SK-N-SH (cell line): ENCODE results near the gene CFAP74. TPM values are rescaled to one million over a fixed set of nuclear protein-coding genes. Genes with fewer than 3 reads are reported as not detected.

Experiments used
- CTCF ChIA-PET: fragments of 300-600, 350-600 bp; formaldehyde crosslinking; extraction: SDS; loops from one replicate; lab custom pipeline; 2021; lab: Yijun Ruan, JAX
- POLR2A ChIA-PET: fragments of 350-600 bp; sonication (Branson Sonifier 250); formaldehyde crosslinking; extraction: SDS; loops from one replicate; lab custom pipeline; 2020; ENCODE audit warnings: antibody characterized with exemption, inconsistent platforms; lab: Yijun Ruan, JAX
- DNase-seq: peaks from one replicate; pipeline ENCODE4 v3.0.0; 2012
- H2AFZ ChIP-seq: fragments of 200-600 bp; sonication (generic); 2 replicates; pipeline ENCODE4 v1.8.1; 2016; ENCODE audit warnings: antibody characterized with exemption, mild to moderate bottlenecking, low read depth
- H3F3A ChIP-seq: fragments of 200-600 bp; sonication (generic); replicated peaks from 2 replicates; pipeline ENCODE3; 2016; ENCODE audit warnings: antibody characterized with exemption, mild to moderate bottlenecking; ENCODE audit not compliant: insufficient read depth
- H3K27ac ChIP-seq, 2 experiments: fragments of 200-500 bp in 1 of 2; fragments of 200-600 bp in 1 of 2; sonication (Bioruptor generic) in 1 of 2; sonication (generic), shearing (Covaris generic) in 1 of 2; 2 replicates each; pipeline versions ENCODE4 v1.5.1 to v1.6.1; 2014 to 2016; ENCODE audit warnings: low read depth in 2 of 2, inconsistent platforms in 1 of 2, low read length in 1 of 2, mild to moderate bottlenecking in 1 of 2, mixed read lengths in 1 of 2
- H3K27me3 ChIP-seq: fragments of 200-600 bp; sonication (generic), shearing (Covaris generic); 2 replicates; pipeline ENCODE4 v1.6.1; 2016; ENCODE audit warnings: mixed run types; ENCODE audit not compliant: insufficient read depth
- H3K36me3 ChIP-seq, 2 experiments: fragments of 200-500 bp in 1 of 2; fragments of 200-600 bp in 1 of 2; sonication (Bioruptor generic) in 1 of 2; sonication (generic) in 1 of 2; replicated peaks in 1 of 2; 2 replicates each; pipeline versions ENCODE3 to v1.5.1; 2014 to 2016; ENCODE audit warnings: low read length in 1 of 2, mild to moderate bottlenecking in 1 of 2; ENCODE audit not compliant: insufficient read depth in 2 of 2, control insufficient read depth in 1 of 2
- H3K4me1 ChIP-seq, 2 experiments: fragments of 200-500 bp in 1 of 2; fragments of 200-600 bp in 1 of 2; sonication (Bioruptor generic) in 1 of 2; sonication (generic), shearing (Covaris generic) in 1 of 2; 2 replicates each; pipeline versions ENCODE4 v1.5.1 to v1.6.1; 2014 to 2016; ENCODE audit warnings: low read depth in 1 of 2, low read length in 1 of 2, mixed run types in 1 of 2; ENCODE audit not compliant: insufficient read depth in 2 of 2, control insufficient read depth in 1 of 2
- H3K4me2 ChIP-seq: fragments of 200-600 bp; sonication (generic), shearing (Covaris generic); 2 replicates; pipeline ENCODE4 v1.6.1; 2017; ENCODE audit warnings: mixed run types
- H3K4me3 ChIP-seq, 2 experiments: fragments of 200-500 bp in 1 of 2; fragments of 200-600 bp in 1 of 2; sonication (Bioruptor generic) in 1 of 2; sonication (generic), shearing (Covaris generic) in 1 of 2; 2 replicates each; pipeline versions ENCODE4 v1.5.1 to v1.8.1; 2014 to 2016; ENCODE audit warnings: low read depth in 2 of 2, inconsistent platforms in 1 of 2, low read length in 1 of 2, mild to moderate bottlenecking in 1 of 2, mixed read lengths in 1 of 2, moderate library complexity in 1 of 2
- H3K79me2 ChIP-seq: fragments of 200-600 bp; sonication (generic); 2 replicates; pipeline ENCODE4 v1.8.1; 2017; ENCODE audit warnings: mild to moderate bottlenecking; ENCODE audit not compliant: insufficient read depth
- H3K9ac ChIP-seq: fragments of 200-600 bp; sonication (generic); 2 replicates; pipeline ENCODE4 v1.6.1; 2017; ENCODE audit warnings: mixed run types
- H3K9me2 ChIP-seq: fragments of 200-600 bp; sonication (generic); 2 replicates; pipeline ENCODE4 v1.6.1; 2017; ENCODE audit warnings: mixed run types
- H3K9me3 ChIP-seq: fragments of 200-600 bp; sonication (generic); 2 replicates; pipeline ENCODE4 v1.6.1; 2017; ENCODE audit warnings: mixed run types, mild to moderate bottlenecking, moderate library complexity
- H4K20me1 ChIP-seq: fragments of 200-600 bp; sonication (generic); 2 replicates; pipeline ENCODE4 v1.6.1; 2017; ENCODE audit warnings: mild to moderate bottlenecking, mixed run types; ENCODE audit not compliant: insufficient read depth
- FOSL2 ChIP-seq: IDR thresholded peaks from 2 replicates; pipeline ENCODE4 v1.4.0; 2012; ENCODE audit warnings: low read depth, mild to moderate bottlenecking, moderate library complexity, borderline replicate concordance
- FOXM1 ChIP-seq: IDR thresholded peaks from 2 replicates; pipeline ENCODE4 v1.4.0; 2012; ENCODE audit warnings: low read depth, mild to moderate bottlenecking
- GABPA ChIP-seq: IDR thresholded peaks from 2 replicates; pipeline ENCODE4 v1.4.0; 2012; ENCODE audit warnings: low read depth, mild to moderate bottlenecking
- GATA2 ChIP-seq: sonication (generic); formaldehyde crosslinking; IDR thresholded peaks from 2 replicates; pipeline ENCODE4 v1.5.0; 2020; ENCODE audit warnings: mild to moderate bottlenecking, missing genetic modification reagents
- MEF2A ChIP-seq: IDR thresholded peaks from 2 replicates; pipeline ENCODE4 v1.4.0; 2012; ENCODE audit warnings: low read depth, borderline replicate concordance
- RAD21 ChIP-seq: IDR thresholded peaks from 2 replicates; pipeline ENCODE4 v1.6.1; 2012; ENCODE audit warnings: mild to moderate bottlenecking, low read length
- TAF1 ChIP-seq: IDR thresholded peaks from 2 replicates; pipeline ENCODE4 v1.6.1; 2012; ENCODE audit warnings: low read depth, mild to moderate bottlenecking, low read length, moderate library complexity, borderline replicate concordance
- TCF12 ChIP-seq: IDR thresholded peaks from 2 replicates; pipeline ENCODE4 v1.4.0; 2012
- YY1 ChIP-seq: IDR thresholded peaks from 2 replicates; pipeline ENCODE4 v1.4.0; 2012; ENCODE audit warnings: low read depth, mild to moderate bottlenecking
- WGBS: methylation state at CpG from one replicate; pipeline ENCODE4 v1.1.6; 2017; ENCODE audit warnings: low lambda C conversion rate; 5-methylcytosine and 5-hydroxymethylcytosine counted together
- polyA plus RNA-seq, 3 experiments: library from polyadenylated mRNA; depleted of rRNA; stranded (reverse); fragments of >200 nt; gene quantifications; 2 replicates each; pipeline ENCODE4 v1.2.3, GENCODE V29; 2012
- TF ChIP-seq, protein P1 (sequence below): IDR thresholded peaks from 2 replicates; pipeline ENCODE4 v1.4.0; 2012; ENCODE audit warnings: low read depth, borderline replicate concordance
- TF ChIP-seq, protein P2 (sequence below): IDR thresholded peaks from 2 replicates; pipeline ENCODE4 v1.4.0; 2012; ENCODE audit warnings: low read depth, borderline replicate concordance
- TF ChIP-seq, protein P3 (sequence below): IDR thresholded peaks from 2 replicates; pipeline ENCODE4 v1.6.1; 2012; ENCODE audit warnings: mild to moderate bottlenecking, low read depth, low read length, moderate library complexity

The CFAP74 gene
- polyA plus RNA-seq, 1 of the 3 experiments (the other 2 are of a cell fraction): not detected

DNA sequence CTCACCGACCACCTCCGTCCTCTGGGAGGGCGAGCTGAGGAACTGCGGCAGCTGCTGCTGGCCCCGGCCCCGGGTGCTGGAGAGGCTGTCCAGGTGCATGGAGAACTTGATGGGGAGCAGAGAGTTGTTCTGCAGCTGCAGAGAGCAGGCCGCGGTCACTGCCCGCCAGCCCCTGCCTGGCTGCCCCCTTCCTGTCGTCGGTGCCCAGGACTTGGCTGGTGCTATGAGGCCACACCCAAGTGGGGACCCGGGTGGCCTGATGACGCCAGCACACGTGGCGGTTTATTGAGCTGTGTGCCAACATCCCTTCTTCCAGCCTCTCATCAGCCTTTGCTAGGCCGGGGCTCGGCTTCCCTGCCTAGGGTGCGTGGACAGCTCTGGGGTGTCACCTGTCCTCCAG lies 79.2 kb downstream of the CFAP74 start:
- Histone ChIP-seq H3K79me2 (no peaks in the 10 kb centered on the region), H3K9me2 (no peaks in the 10 kb centered on the region), H3K4me1 (peaks cover 0 to 6% of the 10 kb centered on the region in 2 experiments; a peak in 1 of 4 replicates), H3K9me3 (no peaks in the 10 kb centered on the region), H3K36me3 (no peaks in the 10 kb centered on the region), H3K4me3 (no peak overlapping the region), H3F3A (no peaks in the 10 kb centered on the region), H4K20me1 (no peaks in the 10 kb centered on the region), H3K9ac (no peak overlapping the region), H2AFZ (no peak overlapping the region), H3K4me2 (no peak overlapping the region), H3K27ac (no peak overlapping the region), H3K27me3 (no peaks in the 10 kb centered on the region)
- POLR2A ChIA-PET: no interaction called here
- 65% methylated on average over 4 of the region's 18 CpGs for WGBS
- CTCF ChIA-PET: interaction anchor here (2.0 to 2.4 kb wide), 2 partner anchors 19 to 120 kb away, joined by 9 to 10 read pairs; no protein-coding TSS in a partner anchor
- peak; percentile 34 for DNase-seq
- no peak for TF ChIP-seq MEF2A
- TF ChIP-seq GABPA: no peak
- TF ChIP-seq YY1: no peak
- no peak for TF ChIP-seq GATA2 (CRISPR knock-in tag)
- TF ChIP-seq FOXM1: no peak
- TF ChIP-seq, protein P1, sequence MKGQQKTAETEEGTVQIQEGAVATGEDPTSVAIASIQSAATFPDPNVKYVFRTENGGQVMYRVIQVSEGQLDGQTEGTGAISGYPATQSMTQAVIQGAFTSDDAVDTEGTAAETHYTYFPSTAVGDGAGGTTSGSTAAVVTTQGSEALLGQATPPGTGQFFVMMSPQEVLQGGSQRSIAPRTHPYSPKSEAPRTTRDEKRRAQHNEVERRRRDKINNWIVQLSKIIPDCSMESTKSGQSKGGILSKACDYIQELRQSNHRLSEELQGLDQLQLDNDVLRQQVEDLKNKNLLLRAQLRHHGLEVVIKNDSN: no peak
- no peak for TF ChIP-seq FOSL2
- TF ChIP-seq, protein P2, sequence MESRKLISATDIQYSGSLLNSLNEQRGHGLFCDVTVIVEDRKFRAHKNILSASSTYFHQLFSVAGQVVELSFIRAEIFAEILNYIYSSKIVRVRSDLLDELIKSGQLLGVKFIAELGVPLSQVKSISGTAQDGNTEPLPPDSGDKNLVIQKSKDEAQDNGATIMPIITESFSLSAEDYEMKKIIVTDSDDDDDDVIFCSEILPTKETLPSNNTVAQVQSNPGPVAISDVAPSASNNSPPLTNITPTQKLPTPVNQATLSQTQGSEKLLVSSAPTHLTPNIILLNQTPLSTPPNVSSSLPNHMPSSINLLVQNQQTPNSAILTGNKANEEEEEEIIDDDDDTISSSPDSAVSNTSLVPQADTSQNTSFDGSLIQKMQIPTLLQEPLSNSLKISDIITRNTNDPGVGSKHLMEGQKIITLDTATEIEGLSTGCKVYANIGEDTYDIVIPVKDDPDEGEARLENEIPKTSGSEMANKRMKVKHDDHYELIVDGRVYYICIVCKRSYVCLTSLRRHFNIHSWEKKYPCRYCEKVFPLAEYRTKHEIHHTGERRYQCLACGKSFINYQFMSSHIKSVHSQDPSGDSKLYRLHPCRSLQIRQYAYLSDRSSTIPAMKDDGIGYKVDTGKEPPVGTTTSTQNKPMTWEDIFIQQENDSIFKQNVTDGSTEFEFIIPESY: no peak
- no peak for TF ChIP-seq RAD21
- TF ChIP-seq, protein P3, sequence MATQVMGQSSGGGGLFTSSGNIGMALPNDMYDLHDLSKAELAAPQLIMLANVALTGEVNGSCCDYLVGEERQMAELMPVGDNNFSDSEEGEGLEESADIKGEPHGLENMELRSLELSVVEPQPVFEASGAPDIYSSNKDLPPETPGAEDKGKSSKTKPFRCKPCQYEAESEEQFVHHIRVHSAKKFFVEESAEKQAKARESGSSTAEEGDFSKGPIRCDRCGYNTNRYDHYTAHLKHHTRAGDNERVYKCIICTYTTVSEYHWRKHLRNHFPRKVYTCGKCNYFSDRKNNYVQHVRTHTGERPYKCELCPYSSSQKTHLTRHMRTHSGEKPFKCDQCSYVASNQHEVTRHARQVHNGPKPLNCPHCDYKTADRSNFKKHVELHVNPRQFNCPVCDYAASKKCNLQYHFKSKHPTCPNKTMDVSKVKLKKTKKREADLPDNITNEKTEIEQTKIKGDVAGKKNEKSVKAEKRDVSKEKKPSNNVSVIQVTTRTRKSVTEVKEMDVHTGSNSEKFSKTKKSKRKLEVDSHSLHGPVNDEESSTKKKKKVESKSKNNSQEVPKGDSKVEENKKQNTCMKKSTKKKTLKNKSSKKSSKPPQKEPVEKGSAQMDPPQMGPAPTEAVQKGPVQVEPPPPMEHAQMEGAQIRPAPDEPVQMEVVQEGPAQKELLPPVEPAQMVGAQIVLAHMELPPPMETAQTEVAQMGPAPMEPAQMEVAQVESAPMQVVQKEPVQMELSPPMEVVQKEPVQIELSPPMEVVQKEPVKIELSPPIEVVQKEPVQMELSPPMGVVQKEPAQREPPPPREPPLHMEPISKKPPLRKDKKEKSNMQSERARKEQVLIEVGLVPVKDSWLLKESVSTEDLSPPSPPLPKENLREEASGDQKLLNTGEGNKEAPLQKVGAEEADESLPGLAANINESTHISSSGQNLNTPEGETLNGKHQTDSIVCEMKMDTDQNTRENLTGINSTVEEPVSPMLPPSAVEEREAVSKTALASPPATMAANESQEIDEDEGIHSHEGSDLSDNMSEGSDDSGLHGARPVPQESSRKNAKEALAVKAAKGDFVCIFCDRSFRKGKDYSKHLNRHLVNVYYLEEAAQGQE: no peak
- no peak for TF ChIP-seq TCF12
- TF ChIP-seq TAF1: no peak
